ENCODE data around the gene KAT5. TPM values are rescaled to one million over a fixed set of nuclear protein-coding genes. Genes with fewer than 3 reads are reported as not detected.
"Not testable (repeated sequence)": the region's sequence is repeated elsewhere in the genome, so short reads cannot be mapped to it uniquely, and the experiment has no call there.

KAT5 gene
- 76.3 and 79.4 TPM in 2 replicates for total RNA-seq

DNA sequence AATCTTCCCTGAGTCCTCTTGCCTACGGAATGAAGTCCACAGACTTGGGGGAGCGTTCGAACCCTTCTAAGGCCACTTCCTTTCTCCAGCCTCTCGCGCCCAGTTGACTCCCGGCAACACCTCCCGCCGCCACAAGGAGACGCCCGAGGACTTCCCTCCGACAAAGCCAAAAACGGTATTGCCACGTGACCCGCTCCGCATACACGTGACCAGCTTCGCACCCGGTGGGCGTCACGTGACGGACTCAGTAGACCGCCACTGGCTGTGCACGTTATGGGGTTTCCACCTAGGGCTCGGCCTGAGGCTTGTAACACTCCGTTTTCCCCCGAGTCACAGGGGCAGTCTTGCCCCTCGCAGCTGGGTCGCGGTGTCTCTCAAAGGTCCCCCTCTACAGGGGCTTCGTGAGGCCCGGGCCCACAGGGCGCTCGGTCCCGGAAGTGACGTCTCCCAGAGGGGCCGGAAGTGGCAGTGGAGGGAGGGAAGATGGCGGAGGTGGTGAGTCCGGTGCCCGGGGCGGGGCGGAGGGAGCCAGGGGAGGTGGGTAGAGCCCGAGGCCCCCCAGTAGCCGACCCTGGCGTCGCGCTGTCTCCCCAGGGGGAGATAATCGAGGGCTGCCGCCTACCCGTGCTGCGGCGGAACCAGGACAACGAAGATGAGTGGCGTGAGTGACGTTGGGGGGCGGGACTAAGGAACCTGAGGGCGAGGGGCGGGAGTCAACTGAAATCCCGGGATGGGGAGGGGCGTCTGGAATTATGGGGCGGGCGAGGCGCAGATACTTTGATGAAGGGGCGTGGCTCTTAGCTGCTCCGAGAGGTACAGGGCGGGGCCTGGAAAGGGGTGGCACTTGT is at the start of gene KAT5:
Gene KAT5, plus strand, starts transcription at position 468 of the 848 bp plus-strand sequence. Its CDS starts 16 bp downstream, at position 484.
- no peaks in the 10 kb centered on the region for H3K27me3 Mint-ChIP-seq (ENCODE audit: low read depth)
- H3K4me1 Mint-ChIP-seq (ENCODE audit: low read depth): peaks cover 25% of the 10 kb centered on the region
- H3K27ac Mint-ChIP-seq: peak within 1 kb of the TSS; percentile 91
- H3K9me3 Mint-ChIP-seq: no peaks in the 10 kb centered on the region
- DNase-seq (ENCODE audit: low spot score): peak; percentile 99
- peak within 1 kb of the TSS; percentile 89 for H3K4me3 Mint-ChIP-seq (ENCODE audit: low read depth)
- intact Hi-C loops (cut with micrococcal nuclease): loop anchor here (1.0 to 5.0 kb wide), 6 partner anchors 8 to 290 kb away; partner anchors contain the start of genes BANF1, CFL1, EIF1AD and FAM89B
- peaks cover 41% of the 10 kb centered on the region for H3K36me3 Mint-ChIP-seq (ENCODE audit: low read depth)

GRCh38 chr11:65662799-65663638 is 49.0 kb upstream of the KAT5 start, which contains the start of gene RELA:
Gene RELA (minus strand): TSS chr11:65662916. CDS start chr11:65662832, 84 bp downstream.
- H3K27ac Mint-ChIP-seq: peak within 1 kb of the TSS; percentile 92
- no peaks in the 10 kb centered on the region for H3K27me3 Mint-ChIP-seq (ENCODE audit: low read depth)
- H3K4me3 Mint-ChIP-seq (ENCODE audit: low read depth): peak within 1 kb of the TSS; percentile 86
- H3K36me3 Mint-ChIP-seq (ENCODE audit: low read depth): peaks cover 34% of the 10 kb centered on the region
- peak; percentile 87 for DNase-seq (ENCODE audit: low spot score)
- no peaks in the 10 kb centered on the region for H3K9me3 Mint-ChIP-seq
- peaks cover 19% of the 10 kb centered on the region for H3K4me1 Mint-ChIP-seq (ENCODE audit: low read depth)
- intact Hi-C loops (cut with micrococcal nuclease): loop anchor here (1.0 to 2.0 kb wide), 3 partner anchors 10 to 196 kb away; partner anchors contain the start of genes CFL1, MAP3K11 and PCNX3

DNA sequence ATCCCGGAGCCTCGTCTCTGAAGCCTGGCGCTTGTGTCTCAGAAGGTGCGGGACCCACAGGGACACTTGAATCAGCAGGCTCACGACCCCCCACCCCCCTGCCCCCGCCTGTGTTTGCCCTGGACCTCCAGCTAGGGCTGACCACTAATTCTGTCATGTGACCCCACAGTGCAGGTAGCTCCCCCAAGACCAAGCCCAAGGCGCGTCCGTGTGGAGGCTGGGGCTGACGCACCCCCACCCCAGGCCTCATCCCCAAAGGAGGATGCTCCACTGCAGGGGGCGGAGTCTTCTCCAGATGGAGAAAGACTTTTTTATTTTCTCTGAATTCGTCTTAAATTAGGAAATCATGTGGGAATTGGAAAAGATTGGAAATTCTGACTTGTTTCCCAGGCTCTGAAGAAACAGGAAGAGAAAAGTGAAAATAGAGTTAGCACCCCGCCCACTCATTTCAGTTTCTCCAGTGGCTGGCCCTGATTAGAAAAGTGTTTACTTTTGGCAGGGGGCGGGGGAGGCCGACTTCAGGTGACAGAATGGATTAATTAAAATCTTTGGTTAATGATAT is 48.3 kb upstream of the KAT5 start:
- peaks cover 19% of the 10 kb centered on the region for H3K4me1 Mint-ChIP-seq (ENCODE audit: low read depth)
- H3K27ac Mint-ChIP-seq: peak overlapping the region; percentile 92
- intact Hi-C loops (cut with micrococcal nuclease): loop anchor here (2.0 kb wide), 2 partner anchors 49 to 195 kb away; partner anchors contain the start of genes CFL1, MAP3K11 and PCNX3
- H3K9me3 Mint-ChIP-seq: no peaks in the 10 kb centered on the region
- H3K36me3 Mint-ChIP-seq (ENCODE audit: low read depth): peaks cover 28% of the 10 kb centered on the region
- no peaks in the 10 kb centered on the region for H3K27me3 Mint-ChIP-seq (ENCODE audit: low read depth)
- no peak for DNase-seq (ENCODE audit: low spot score)
- H3K4me3 Mint-ChIP-seq (ENCODE audit: low read depth): peak overlapping the region; percentile 86

- no peak for DNase-seq (ENCODE audit: low spot score)
- Mint-ChIP-seq H3K27ac (no peak overlapping the region), H3K27me3 (ENCODE audit: low read depth) (no peaks in the 10 kb centered on the region), H3K4me1 (ENCODE audit: low read depth) (peaks cover 2% of the 10 kb centered on the region), H3K9me3 (no peaks in the 10 kb centered on the region), H3K36me3 (ENCODE audit: low read depth) (no peaks in the 10 kb centered on the region), H3K4me3 (ENCODE audit: low read depth) (no peak overlapping the region)
- intact Hi-C loops (cut with micrococcal nuclease): no loop called here
These were observed 39.7 kb upstream of the KAT5 start for GRCh38 chr11:65672180-65672860.

DNA sequence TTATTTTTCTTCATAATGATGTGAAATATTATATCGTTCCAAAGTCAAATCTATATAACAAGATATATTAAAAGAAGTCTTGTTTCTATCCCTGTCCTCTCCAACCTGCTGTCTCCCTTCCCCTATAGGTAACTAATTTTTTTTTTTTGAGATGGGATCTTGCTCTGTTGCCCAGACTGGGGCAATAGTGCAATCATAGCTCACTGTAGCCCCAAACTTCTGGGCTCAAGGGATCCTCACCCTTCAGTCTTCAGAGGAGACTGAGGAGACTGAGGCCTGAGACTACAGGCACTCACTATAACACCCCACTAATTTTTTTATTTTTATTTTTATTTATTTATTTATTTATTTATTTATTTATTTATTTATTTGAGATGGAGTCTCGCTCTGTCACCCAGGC is 39.1 kb upstream of the KAT5 start:
- Mint-ChIP-seq H3K4me3 (ENCODE audit: low read depth) (no peak overlapping the region), H3K4me1 (ENCODE audit: low read depth) (peaks cover 2% of the 10 kb centered on the region), H3K36me3 (ENCODE audit: low read depth) (no peaks in the 10 kb centered on the region), H3K9me3 (no peaks in the 10 kb centered on the region), H3K27me3 (ENCODE audit: low read depth) (no peaks in the 10 kb centered on the region), H3K27ac (no peak overlapping the region)
- intact Hi-C loops (cut with micrococcal nuclease): no loop called here
- DNase-seq (ENCODE audit: low spot score): no peak

GRCh38 chr11:65680192-65680743 is 31.8 kb upstream of the KAT5 start:
- Mint-ChIP-seq H3K4me3 (ENCODE audit: low read depth) (no peak overlapping the region), H3K27me3 (ENCODE audit: low read depth) (peaks cover 12% of the 10 kb centered on the region), H3K27ac (no peak overlapping the region), H3K4me1 (ENCODE audit: low read depth) (no peaks in the 10 kb centered on the region), H3K36me3 (ENCODE audit: low read depth) (no peaks in the 10 kb centered on the region), H3K9me3 (no peaks in the 10 kb centered on the region)
- no peak for DNase-seq (ENCODE audit: low spot score)
- intact Hi-C loops (cut with micrococcal nuclease): no loop called here

DNA sequence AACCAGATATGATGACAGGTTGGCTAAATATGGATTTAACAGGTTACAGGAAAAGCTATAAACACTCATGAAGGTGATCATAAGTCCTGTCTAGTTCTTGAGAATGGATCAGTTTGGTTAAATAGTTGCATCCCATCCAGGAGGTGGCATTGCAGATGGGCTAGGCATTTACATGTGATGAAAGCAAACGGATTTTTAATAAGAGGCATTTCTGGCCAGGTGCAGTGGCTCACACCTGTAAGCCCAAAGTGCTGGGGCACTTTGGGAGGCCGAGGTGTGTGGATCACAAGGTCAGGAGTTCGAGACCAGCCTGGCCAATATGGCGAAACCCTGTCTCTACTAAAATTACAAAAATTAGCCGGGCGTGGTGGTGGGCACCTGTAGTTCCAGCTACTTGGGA is 28.6 kb upstream of the KAT5 start:
- intact Hi-C loops (cut with micrococcal nuclease); H3K4me1 Mint-ChIP-seq (ENCODE audit: low read depth); H3K9me3 Mint-ChIP-seq; H3K27ac Mint-ChIP-seq; DNase-seq (ENCODE audit: low spot score); H3K36me3 Mint-ChIP-seq (ENCODE audit: low read depth); H3K4me3 Mint-ChIP-seq (ENCODE audit: low read depth): not testable (repeated sequence)
- H3K27me3 Mint-ChIP-seq (ENCODE audit: low read depth): peaks cover 12% of the 10 kb centered on the region

GRCh38 chr11:65685981-65686380 is 26.1 kb upstream of the KAT5 start:
- Mint-ChIP-seq H3K36me3 (ENCODE audit: low read depth) (no peaks in the 10 kb centered on the region), H3K4me3 (ENCODE audit: low read depth) (no peak overlapping the region), H3K4me1 (ENCODE audit: low read depth) (no peaks in the 10 kb centered on the region), H3K27ac (no peak overlapping the region), H3K27me3 (ENCODE audit: low read depth) (peaks cover 12% of the 10 kb centered on the region), H3K9me3 (no peaks in the 10 kb centered on the region)
- no peak for DNase-seq (ENCODE audit: low spot score)
- intact Hi-C loops (cut with micrococcal nuclease): no loop called here

DNA sequence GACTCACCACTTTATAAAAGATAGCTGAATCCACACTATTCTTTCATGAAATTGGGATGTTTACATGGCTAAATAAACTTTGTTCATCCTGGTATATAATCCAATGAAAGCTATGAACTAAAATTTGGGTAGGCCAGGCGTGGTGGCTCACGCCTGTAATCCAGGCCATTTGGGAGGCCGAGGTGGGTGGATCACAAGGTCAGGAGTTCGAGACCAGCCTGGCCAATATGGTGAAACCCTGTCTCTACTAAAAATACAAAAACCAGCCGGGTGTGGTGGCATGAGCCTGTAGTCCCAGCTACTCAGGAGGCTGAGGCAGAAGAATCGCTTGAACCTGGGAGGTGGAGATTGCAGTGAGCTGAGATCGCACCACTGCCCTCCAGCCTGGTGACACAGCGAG is 20.2 kb upstream of the KAT5 start:
- H3K36me3 Mint-ChIP-seq (ENCODE audit: low read depth); H3K4me1 Mint-ChIP-seq (ENCODE audit: low read depth); H3K4me3 Mint-ChIP-seq (ENCODE audit: low read depth); H3K9me3 Mint-ChIP-seq; DNase-seq (ENCODE audit: low spot score); intact Hi-C loops (cut with micrococcal nuclease); H3K27ac Mint-ChIP-seq; H3K27me3 Mint-ChIP-seq (ENCODE audit: low read depth): not testable (repeated sequence)

DNA sequence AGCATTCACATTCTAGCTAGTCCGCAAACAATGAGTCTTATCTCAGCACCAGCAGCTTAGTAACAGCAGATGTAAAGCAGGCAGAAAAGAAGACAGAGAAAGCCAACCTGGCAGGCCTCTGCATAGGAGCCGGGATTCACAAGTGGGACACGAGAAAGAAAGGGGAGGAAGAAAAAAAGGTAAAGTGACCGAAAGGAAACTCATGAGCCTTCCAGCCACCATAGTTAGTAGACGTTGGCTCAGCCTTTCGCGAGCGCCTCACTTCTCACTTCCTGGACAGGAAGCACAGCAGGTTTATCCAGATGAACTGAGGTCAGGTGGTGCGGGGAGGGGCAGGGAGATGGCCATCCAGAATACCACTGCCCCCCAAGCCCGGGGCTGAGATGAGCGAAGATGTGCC is 19.7 kb upstream of the KAT5 start:
- H3K27me3 Mint-ChIP-seq (ENCODE audit: low read depth): no peaks in the 10 kb centered on the region
- no peak overlapping the region for H3K4me3 Mint-ChIP-seq (ENCODE audit: low read depth)
- no peak for DNase-seq (ENCODE audit: low spot score)
- intact Hi-C loops (cut with micrococcal nuclease): no loop called here
- H3K4me1 Mint-ChIP-seq (ENCODE audit: low read depth): no peaks in the 10 kb centered on the region
- H3K27ac Mint-ChIP-seq: no peak overlapping the region
- no peaks in the 10 kb centered on the region for H3K9me3 Mint-ChIP-seq
- no peaks in the 10 kb centered on the region for H3K36me3 Mint-ChIP-seq (ENCODE audit: low read depth)

GRCh38 chr11:65695459-65696241 is 16.4 kb upstream of the KAT5 start:
- Mint-ChIP-seq H3K27ac (no peak overlapping the region), H3K9me3 (no peaks in the 10 kb centered on the region), H3K27me3 (ENCODE audit: low read depth) (peaks cover 7% of the 10 kb centered on the region), H3K4me1 (ENCODE audit: low read depth) (no peaks in the 10 kb centered on the region), H3K4me3 (ENCODE audit: low read depth) (no peak overlapping the region), H3K36me3 (ENCODE audit: low read depth) (no peaks in the 10 kb centered on the region)
- DNase-seq (ENCODE audit: low spot score): no peak
- intact Hi-C loops (cut with micrococcal nuclease): no loop called here

All from activated T-helper 2 cell treated with anti-CD3 and anti-CD28 coated beads, Interferon-gamma antibody, Interleukin-2, Interleukin-4, amounts not matched to agents 10 μg/mL and 5 μg/mL and 100 μg/mL, durations not matched to agents 14 hours and 24 hours and 36 hours (primary cell).